GM23248 (cell line): ENCODE measurements around the gene HNRNPH3.

Experiments used
- EZH2 ChIP-seq: fragments of 200-600 bp; sonication (generic); IDR thresholded peaks from 2 replicates; pipeline ENCODE4 v1.6.1; 2018; ENCODE audit warnings: antibody characterized with exemption, mild to moderate bottlenecking; ENCODE audit not compliant: insufficient read depth, poor library complexity, severe bottlenecking
- EZH2phosphoT487 ChIP-seq: fragments of 200-600 bp; sonication (generic); IDR thresholded peaks from 2 replicates; pipeline ENCODE4 v1.6.1; 2018; ENCODE audit warnings: antibody characterized with exemption, moderate library complexity, mild to moderate bottlenecking, low read depth; ENCODE audit not compliant: insufficient read depth

GRCh38 chr10:68362590-68362989 is 30.7 kb downstream of the HNRNPH3 start:
- no peak for TF ChIP-seq EZH2
- TF ChIP-seq EZH2phosphoT487: no peak
